Cardiac fibroblast (primary cell): Measurements from ENCODE around the gene SUSD5.

ENCODE experiments used
- DNase-seq, 2 donors: peaks; one replicate each; pipeline versions ENCODE4 v3.0.0 to v3.0.0-alpha.2; 2010; ENCODE audit warnings: low read depth in 2 of 2
- H3K4me3 ChIP-seq, 2 donors: replicated peaks in 1 of 2; 1 replicate in 1 of 2; 2 replicates in 1 of 2; pipeline ENCODE4 v1.5.1; 2011; ENCODE audit warnings: low read depth in 2 of 2, low read length in 2 of 2, mild to moderate bottlenecking in 2 of 2, moderate library complexity in 1 of 2
- TF ChIP-seq, protein P1 (sequence below): IDR thresholded peaks from one replicate; pipeline ENCODE4 v1.5.1; 2011; ENCODE audit warnings: low read depth, mild to moderate bottlenecking, low read length, inconsistent platforms

The SUSD5 gene

DNA sequence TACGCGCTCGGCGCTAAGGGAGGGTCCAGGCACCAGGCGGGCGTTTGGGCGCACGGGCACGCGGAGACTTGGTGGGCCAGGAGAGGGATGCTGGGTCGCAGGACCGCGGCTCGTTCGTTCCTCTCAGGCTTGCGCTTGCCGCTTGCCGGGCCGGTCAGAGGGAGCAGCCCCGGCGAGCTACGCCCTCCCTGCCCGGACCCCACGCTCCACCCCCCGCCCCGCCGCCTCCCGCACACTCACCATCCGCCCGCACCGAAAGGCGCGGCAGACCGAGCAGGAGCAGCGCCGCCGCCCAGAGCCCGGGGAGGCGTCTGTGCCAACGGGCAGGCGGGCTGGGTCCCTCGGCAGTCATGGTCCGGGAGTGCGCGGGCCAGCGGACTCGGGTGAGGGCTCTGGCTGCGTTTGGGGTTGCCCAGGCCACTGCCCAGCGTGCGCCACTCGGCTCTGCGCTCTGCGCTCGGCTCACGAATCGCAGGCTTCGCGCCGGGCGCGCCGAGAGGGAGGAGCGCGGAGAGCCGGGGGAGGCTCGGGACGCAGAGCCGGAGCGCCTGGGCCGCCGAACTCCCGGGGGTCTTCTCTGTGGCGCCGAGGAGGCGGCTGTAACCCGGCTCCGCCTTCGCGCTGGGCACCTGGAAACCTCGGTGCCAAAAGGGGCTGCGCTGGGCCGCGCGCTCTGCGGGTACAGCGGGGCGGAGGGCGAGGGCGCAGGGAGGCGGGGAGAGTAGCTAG lies at the start of gene SUSD5:
Gene SUSD5 (minus strand): TSS at position 365 of the 729 bp plus-strand sequence. CDS start 13 bp downstream, at position 352.
- peak within 1 kb of the TSS; percentile 60 to 61 for H3K4me3 ChIP-seq
- TF ChIP-seq, protein P1, sequence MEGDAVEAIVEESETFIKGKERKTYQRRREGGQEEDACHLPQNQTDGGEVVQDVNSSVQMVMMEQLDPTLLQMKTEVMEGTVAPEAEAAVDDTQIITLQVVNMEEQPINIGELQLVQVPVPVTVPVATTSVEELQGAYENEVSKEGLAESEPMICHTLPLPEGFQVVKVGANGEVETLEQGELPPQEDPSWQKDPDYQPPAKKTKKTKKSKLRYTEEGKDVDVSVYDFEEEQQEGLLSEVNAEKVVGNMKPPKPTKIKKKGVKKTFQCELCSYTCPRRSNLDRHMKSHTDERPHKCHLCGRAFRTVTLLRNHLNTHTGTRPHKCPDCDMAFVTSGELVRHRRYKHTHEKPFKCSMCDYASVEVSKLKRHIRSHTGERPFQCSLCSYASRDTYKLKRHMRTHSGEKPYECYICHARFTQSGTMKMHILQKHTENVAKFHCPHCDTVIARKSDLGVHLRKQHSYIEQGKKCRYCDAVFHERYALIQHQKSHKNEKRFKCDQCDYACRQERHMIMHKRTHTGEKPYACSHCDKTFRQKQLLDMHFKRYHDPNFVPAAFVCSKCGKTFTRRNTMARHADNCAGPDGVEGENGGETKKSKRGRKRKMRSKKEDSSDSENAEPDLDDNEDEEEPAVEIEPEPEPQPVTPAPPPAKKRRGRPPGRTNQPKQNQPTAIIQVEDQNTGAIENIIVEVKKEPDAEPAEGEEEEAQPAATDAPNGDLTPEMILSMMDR = no peak
- peak; percentile 61 to 64 for DNase-seq

- TF ChIP-seq, protein P1 = no peak
- DNase-seq = no peak
Observed at GRCh38 chr3:33260104-33260503, 41.5 kb upstream of the SUSD5 start.

DNA sequence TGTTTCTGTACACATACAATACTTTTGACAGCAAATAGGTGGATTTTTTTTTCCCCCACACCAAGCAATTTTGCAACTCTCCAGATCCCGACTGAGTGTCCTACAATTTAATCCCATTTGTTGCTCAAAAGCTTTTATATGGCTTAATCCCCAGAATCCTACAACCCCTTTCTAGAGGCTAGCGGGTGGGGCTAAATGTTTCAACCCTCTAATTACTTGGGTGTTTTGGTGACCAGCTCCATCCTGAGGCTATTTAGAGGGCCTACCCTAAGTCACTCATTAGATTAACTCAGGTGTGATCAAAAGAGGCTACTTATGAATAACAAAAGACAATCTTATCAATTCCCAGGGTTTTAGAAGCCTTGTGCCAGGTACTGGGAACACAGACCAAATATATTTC lies 37.6 kb upstream of the SUSD5 start:
- no peak overlapping the region for H3K4me3 ChIP-seq
- TF ChIP-seq, protein P1 = no peak
- no peak for DNase-seq

More at GRCh38 chr3:33260104-33260503, 41.5 kb upstream of the SUSD5 start:
- no peak overlapping the region for H3K4me3 ChIP-seq

DNA sequence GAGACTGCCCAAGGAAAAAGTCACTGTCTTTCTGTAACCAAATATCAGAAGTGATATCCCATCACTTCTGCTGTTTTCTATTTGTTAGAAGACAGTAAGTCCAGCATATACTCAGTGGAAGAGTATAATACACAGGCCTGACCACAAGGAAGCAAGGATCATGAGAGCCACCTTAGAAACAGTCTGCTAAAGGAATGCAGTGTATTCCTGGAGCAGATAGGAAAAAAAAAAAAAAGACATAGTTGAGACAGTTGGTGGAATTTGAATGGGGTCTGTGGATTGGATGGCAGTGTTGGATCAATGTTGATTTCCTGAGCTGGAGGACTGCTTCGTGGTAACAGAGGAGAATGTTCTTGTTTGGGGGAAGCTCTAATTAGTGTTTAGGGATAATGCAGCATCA lies 32.1 kb upstream of the SUSD5 start:
- peak in 1 of 2 donors; percentile 3 for DNase-seq
- TF ChIP-seq, protein P1 = no peak
- H3K4me3 ChIP-seq = no peak overlapping the region

DNA sequence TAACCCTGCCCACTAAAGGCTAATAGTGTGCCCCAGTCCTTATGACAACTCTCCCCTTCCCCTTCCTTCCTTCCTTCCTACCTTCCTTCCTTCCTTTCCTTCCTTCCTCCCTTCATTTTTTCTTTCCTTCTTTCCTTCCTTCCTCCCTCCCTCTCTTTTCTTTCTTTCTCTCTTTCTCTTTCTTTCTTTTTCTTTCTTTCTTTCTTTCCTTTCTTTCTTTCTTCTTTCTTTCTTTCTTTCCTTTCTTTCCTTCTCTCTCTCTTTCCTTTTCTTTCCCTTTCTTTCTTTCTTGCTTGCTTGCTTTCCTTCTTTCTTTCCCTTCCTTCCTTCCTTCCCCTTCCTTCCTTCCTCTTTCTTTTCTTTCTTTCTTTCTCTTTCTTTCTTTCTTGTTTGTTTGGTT lies 28.2 kb upstream of the SUSD5 start:
- H3K4me3 ChIP-seq = no peak overlapping the region
- TF ChIP-seq, protein P1 = no peak
- no peak for DNase-seq

GRCh38 chr3:33240261-33240660 lies 21.7 kb upstream of the SUSD5 start:
- TF ChIP-seq, protein P1 = no peak
- no peak overlapping the region for H3K4me3 ChIP-seq
- no peak for DNase-seq

DNA sequence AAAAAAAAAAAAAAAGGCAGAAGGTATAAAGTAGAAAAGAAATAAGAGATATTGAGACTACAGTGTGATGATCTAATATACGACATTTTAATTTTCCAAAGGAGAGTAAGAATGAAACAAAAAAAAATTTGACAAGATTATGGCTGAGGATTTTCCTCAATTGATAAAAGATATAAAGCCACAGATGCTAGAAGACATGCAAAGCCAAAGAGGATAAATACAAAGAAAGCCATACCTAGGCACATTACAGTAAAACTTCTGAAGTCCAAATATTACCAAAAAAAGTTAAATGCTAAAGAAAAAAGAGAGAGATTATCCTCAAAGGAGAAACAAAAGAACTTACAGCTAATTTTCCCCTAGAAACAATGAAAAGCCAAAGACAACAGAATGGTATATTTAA lies 20.3 kb upstream of the SUSD5 start:
- TF ChIP-seq, protein P1 = no peak
- no peak overlapping the region for H3K4me3 ChIP-seq
- no peak for DNase-seq
